Measurements from ENCODE around the gene C16orf46. TPM values are rescaled to one million over a fixed set of nuclear protein-coding genes. Genes with fewer than 3 reads are reported as not detected.

Gene C16orf46, protein sequence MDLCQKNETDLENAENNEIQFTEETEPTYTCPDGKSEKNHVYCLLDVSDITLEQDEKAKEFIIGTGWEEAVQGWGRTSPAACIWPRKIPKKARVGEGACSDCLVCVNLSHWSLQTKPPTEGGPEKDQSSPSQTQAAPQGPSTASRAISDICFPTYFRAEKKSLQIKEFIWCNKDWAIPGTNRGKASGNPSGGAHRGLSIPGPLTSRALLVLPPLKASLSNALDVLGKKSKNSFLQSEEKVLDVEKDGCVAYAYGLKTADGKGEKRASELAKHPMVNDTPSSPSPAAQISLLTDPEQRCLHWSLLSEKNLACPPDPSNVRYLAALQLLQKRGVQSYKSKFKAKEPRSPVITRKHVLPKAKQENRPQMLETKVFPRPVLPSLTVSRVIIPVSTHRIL
- total RNA-seq = 0.06 and 0.53 TPM in 2 replicates

DNA sequence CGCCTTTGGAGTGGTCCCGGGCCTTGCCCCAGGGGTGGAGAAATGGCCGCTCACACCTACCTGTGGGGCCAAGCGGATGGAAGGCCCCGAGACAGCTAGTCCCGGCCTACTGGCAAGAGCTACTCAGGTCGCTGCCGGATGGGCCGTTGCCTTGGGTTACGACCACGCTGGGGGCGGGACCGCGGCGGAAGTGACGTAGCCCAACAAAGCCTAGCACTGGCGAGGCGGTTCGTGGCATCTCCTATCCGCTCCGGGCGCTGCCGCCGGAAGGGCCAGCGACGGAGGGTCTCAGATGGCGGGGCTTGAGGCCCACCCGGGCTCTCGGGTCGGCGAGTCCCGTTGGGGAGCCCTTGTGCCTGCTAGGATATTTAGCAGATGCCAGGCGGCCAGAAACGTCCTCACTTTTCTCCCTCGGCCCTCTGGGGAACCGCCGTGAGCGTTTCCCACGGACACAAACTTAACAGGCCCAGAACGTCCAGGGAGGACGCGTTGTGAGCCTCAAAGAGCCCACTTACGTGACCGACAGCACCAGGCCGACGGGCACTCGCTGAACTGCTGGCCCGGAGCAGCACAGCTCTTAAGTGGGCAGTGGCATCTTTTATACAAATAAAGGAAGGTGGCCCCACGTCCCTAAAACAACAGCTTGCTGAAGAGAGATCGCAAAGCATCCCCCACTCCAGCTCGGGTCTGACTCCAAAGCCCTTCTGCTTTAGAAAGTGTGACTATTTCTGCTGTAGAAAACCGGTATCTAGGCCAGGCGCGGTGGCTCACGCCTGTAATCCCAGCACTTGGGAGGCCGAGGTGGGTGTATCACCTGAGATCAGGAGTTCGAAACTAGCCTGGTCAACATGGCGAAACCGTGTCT lies at the start of gene C16orf46:
Gene C16orf46 (minus strand): TSS at position 163 of the 865 bp plus-strand sequence. CDS start 13,283 bp downstream, outside the sequence.

DNA sequence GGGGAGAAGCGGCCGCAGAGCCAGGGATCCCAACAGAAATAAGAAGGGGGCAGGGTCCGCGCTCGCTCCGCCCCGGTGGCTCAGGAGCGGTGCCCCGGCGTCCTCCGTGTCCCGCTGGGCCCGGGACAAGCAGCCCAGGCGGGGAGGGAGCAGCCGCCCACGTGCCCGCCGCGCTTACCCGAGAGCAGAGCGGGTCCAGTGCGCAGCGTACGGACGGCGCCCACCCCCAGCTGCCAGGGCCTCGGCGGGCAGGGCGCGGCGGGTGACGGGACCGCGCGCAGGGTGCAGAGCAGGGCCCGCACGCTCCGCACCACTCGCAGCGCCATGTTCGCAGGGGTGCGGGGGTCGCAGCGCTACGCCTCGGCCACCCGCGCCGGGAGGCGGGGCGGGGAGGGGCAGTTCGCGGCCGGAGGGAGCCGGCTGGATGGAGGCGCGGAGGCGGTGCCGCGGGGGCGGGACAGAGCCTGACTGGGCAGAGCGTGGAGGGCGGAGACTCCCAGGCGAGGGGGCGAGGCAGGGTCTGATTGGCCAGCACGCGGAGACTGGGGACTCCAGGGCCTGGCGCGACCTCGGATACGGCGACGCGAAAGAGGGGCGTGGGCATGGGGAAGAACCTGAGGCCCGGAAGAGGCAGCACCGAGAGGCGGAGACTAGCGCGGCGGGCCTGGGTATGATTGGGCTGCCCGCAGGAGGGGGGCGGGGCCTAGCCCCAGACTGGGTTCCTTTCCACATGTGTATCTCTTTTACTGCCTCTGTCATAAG lies 19.1 kb upstream of the C16orf46 start, which contains the start of gene GCSH:
Gene GCSH (minus strand): TSS at position 443 of the 762 bp plus-strand sequence. CDS start 117 bp downstream, at position 326.

DNA sequence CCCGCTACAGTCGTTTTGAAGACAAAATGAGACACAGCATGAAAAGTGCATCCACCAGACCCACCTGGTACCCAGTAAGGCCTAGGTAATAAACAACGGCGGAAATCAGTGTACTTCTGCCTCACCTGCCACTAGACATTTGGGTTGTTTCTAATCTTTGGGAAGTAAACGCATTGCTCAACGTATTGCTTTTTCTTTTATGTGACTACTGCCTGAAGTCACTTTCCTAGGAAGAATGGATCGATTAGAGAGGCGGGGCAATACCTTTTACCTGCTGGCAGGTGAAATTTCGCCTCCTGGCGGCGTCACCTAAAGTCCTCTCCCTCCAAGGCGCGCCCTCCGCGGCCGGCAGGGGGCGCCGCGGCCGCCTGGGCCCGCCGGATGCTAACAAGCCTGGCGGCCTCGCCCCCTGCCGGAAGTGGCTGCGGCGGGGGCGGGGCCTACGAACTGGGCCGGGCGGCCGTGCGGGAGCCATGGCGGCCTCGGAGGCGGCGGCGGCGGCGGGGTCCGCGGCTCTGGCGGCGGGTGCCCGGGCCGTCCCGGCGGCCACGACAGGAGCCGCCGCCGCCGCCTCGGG lies 41.6 kb downstream of the C16orf46 start, which contains the start of gene ATMIN:
Gene ATMIN (plus strand): TSS at position 445 of the 577 bp plus-strand sequence. CDS start 29 bp downstream, at position 474.

Other genes with a start within 250 kb of the C16orf46 start
- 46.0 and 58.4 TPM in 2 replicates for gene CMC2, start 70.4 kb downstream of the C16orf46 start, total RNA-seq
- gene CENPN, start 70.0 kb downstream of the C16orf46 start, total RNA-seq = 38.5 and 45.2 TPM in 2 replicates
- gene ATMIN, start 41.4 kb downstream of the C16orf46 start, total RNA-seq = 37.1 and 38.3 TPM in 2 replicates
- 9.9 and 11.0 TPM in 2 replicates for gene GCSH, start 19.2 kb upstream of the C16orf46 start, total RNA-seq
- gene BCO1, start 161.5 kb upstream of the C16orf46 start, total RNA-seq = not detected in 2 replicates
- 5.3 and 5.9 TPM in 2 replicates for gene GAN, start 237.7 kb upstream of the C16orf46 start, total RNA-seq